CD8-positive, alpha-beta memory T cell (primary cell): ENCODE results near the gene KMT2E. TPM values are rescaled to one million over a fixed set of nuclear protein-coding genes. Genes with fewer than 3 reads are reported as not detected.

Experiments used
- CTCF ChIA-PET: fragments of 350-600 bp; sonication (Branson Sonifier 250); formaldehyde crosslinking; loops from one replicate; lab custom pipeline; 2021; ENCODE audit warnings: antibody characterized with exemption; lab: Charles Lee
- POLR2A ChIA-PET: fragments of 350-600 bp; sonication (Branson Sonifier 250); formaldehyde crosslinking; loops from one replicate; lab custom pipeline; 2021; ENCODE audit warnings: antibody characterized with exemption; lab: Charles Lee
- DNase-seq, 5 donors: peaks; one replicate each; pipeline versions ENCODE4 v3.0.0 to v3.0.0-alpha.2; 2020 to 2022; ENCODE audit warnings: mixed read lengths in 1 of 5
- H3K27ac ChIP-seq: one replicate; pipeline ENCODE4 v1.7.0; 2013; ENCODE audit warnings: low read depth, mild to moderate bottlenecking, low read length, moderate library complexity
- H3K27me3 ChIP-seq: 2 replicates; pipeline ENCODE4 v1.7.0; 2013; ENCODE audit warnings: low read length, mild to moderate bottlenecking; ENCODE audit not compliant: insufficient read depth, poor library complexity, severe bottlenecking
- H3K36me3 ChIP-seq: 2 replicates; pipeline ENCODE4 v1.7.0; 2013; ENCODE audit warnings: mild to moderate bottlenecking, low read length, moderate library complexity; ENCODE audit not compliant: insufficient read depth
- H3K4me1 ChIP-seq: 2 replicates; pipeline ENCODE4 v1.7.0; 2013; ENCODE audit warnings: mild to moderate bottlenecking, low read length, moderate library complexity; ENCODE audit not compliant: insufficient read depth
- H3K4me3 ChIP-seq: 2 replicates; pipeline ENCODE4 v1.7.0; 2013; ENCODE audit warnings: mild to moderate bottlenecking, low read length
- H3K9me3 ChIP-seq: 2 replicates; pipeline ENCODE4 v1.7.0; 2013; ENCODE audit warnings: mild to moderate bottlenecking, low read length
- H3K27ac Mint-ChIP-seq, 8 donors: one replicate each; pipeline ENCODE4 v1.8.0; 2020 to 2021; ENCODE audit warnings: mixed read lengths in 8 of 8, mild to moderate bottlenecking in 6 of 8, inconsistent platforms in 3 of 8, moderate library complexity in 3 of 8
- H3K27me3 Mint-ChIP-seq, 2 donors: one replicate each; pipeline ENCODE4 v1.8.0; 2020 to 2021; ENCODE audit warnings: mixed read lengths in 2 of 2, mild to moderate bottlenecking in 1 of 2, moderate library complexity in 1 of 2
- H3K36me3 Mint-ChIP-seq, 3 donors: one replicate each; pipeline ENCODE4 v1.8.0; 2020 to 2021; ENCODE audit warnings: mixed read lengths in 3 of 3, inconsistent platforms in 1 of 3, mild to moderate bottlenecking in 1 of 3
- H3K4me1 Mint-ChIP-seq, 3 donors: one replicate each; pipeline ENCODE4 v1.8.0; 2020 to 2021; ENCODE audit warnings: mixed read lengths in 3 of 3, inconsistent platforms in 1 of 3, mild to moderate bottlenecking in 1 of 3
- H3K4me3 Mint-ChIP-seq, 7 donors: one replicate each; pipeline ENCODE4 v1.8.0; 2020 to 2021; ENCODE audit warnings: mixed read lengths in 7 of 7, mild to moderate bottlenecking in 6 of 7, moderate library complexity in 4 of 7, inconsistent platforms in 2 of 7
- H3K9me3 Mint-ChIP-seq, 5 donors: one replicate each; pipeline ENCODE4 v1.8.0; 2020 to 2022; ENCODE audit warnings: mixed read lengths in 5 of 5, mild to moderate bottlenecking in 3 of 5, moderate library complexity in 2 of 5, inconsistent platforms in 1 of 5
- polyA plus RNA-seq: library from polyadenylated mRNA; unstranded; fragments of 300-500 nt; fragmentation: Illumina TruSeq; gene quantifications from one replicate; pipeline ENCODE4 v1.2.3, GENCODE V29; 2021
- total RNA-seq, 2 experiments: library from RNA; stranded (reverse); gene quantifications; one replicate each; pipeline ENCODE4 v1.2.3, GENCODE V29; 2021

KMT2E gene
- total and polyA plus RNA-seq, 3 experiments from 2014 or later, result 81.0 to 237 (median 87.5) TPM

DNA sequence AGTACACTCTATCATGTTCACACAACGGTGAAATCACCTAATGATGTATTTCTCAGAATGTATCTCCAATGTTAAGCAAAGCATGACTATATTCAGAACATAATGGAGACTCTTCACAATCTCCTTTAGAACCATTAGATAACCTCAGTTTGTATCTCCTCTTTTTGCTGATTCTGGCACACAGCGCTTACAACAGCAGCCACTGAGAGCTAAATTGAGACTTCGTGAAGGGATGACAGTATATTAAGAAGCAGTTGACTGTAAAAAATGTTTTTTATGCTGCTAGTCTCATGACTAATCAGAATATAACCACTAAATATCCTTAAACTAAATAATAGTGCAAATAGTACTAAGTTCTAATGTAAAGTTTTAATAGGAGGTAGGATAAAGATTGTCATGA, 46.9 kb downstream of the KMT2E start:
- DNase-seq, result no peak
- Histone ChIP-seq H3K4me1 (peaks cover 23% of the 10 kb centered on the region), H3K4me3 (no peak overlapping the region), H3K9me3 (no peaks in the 10 kb centered on the region), H3K27ac (no peak overlapping the region), H3K36me3 (peaks cover 11% of the 10 kb centered on the region), H3K27me3 (no peaks in the 10 kb centered on the region)
- ChIA-PET CTCF (interaction anchor here (1.1 kb wide), 1 partner anchor 21 kb away, joined by 3 read pairs; no protein-coding TSS in a partner anchor), POLR2A (no interaction called here)
- peaks cover 71 to 89% (median 89%) of the 10 kb centered on the region in 3 donors for H3K4me1 Mint-ChIP-seq
- H3K36me3 Mint-ChIP-seq, result peaks cover 0 to 80% (median 7%) of the 10 kb centered on the region in 3 donors
- H3K27ac Mint-ChIP-seq, result peak overlapping the region in 6 of 8 donors; percentile 10 to 64 (median 34)
- H3K9me3 Mint-ChIP-seq, result no peaks in the 10 kb centered on the region
- H3K4me3 Mint-ChIP-seq, result peak overlapping the region in 1 of 7 donors; percentile 9
- no peaks in the 10 kb centered on the region for H3K27me3 Mint-ChIP-seq

GRCh38 chr7:105065104-105065503, 51.1 kb downstream of the KMT2E start:
- Histone ChIP-seq H3K27ac (no peak overlapping the region), H3K4me3 (no peak overlapping the region), H3K4me1 (peaks cover 18% of the 10 kb centered on the region), H3K36me3 (peaks cover 24% of the 10 kb centered on the region), H3K9me3 (no peaks in the 10 kb centered on the region), H3K27me3 (no peaks in the 10 kb centered on the region)
- H3K36me3 Mint-ChIP-seq, result peaks cover 0 to 83% (median 9%) of the 10 kb centered on the region in 3 donors
- peak overlapping the region in 5 of 8 donors; percentile 21 to 72 (median 49) for H3K27ac Mint-ChIP-seq
- no peak overlapping the region for H3K4me3 Mint-ChIP-seq
- peaks cover 48 to 72% (median 64%) of the 10 kb centered on the region in 3 donors for H3K4me1 Mint-ChIP-seq
- DNase-seq, result no peak
- CTCF ChIA-PET, result no interaction called here
- no peaks in the 10 kb centered on the region for H3K9me3 Mint-ChIP-seq
- POLR2A ChIA-PET, result no interaction called here
- no peaks in the 10 kb centered on the region for H3K27me3 Mint-ChIP-seq

DNA sequence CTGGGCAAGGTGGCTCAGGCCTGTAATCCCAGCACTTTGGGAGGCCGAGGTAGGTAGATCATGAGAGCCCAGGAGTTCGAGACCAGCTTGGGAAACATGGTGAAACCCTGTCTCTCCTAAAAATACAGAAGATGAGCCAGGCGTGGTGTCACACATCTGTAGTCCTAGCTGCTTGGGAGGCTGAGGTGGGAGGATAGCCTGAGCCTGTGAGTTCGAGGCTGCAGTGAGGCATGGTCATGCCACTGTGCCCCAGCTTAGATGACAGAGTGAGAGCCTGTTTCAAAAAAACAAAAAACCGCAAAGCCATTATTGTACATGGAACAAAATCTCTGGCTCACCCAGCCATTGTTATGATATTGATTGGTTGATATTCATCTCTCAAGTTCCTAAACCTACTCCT, 53.7 kb downstream of the KMT2E start:
- H3K27ac Mint-ChIP-seq, result peak overlapping the region in 4 of 8 donors; percentile 41 to 70 (median 58)
- POLR2A ChIA-PET, result no interaction called here
- no peak overlapping the region for H3K27ac ChIP-seq
- peaks cover 28% of the 10 kb centered on the region for H3K36me3 ChIP-seq
- DNase-seq, result no peak
- peaks cover 0 to 82% (median 11%) of the 10 kb centered on the region in 3 donors for H3K36me3 Mint-ChIP-seq
- H3K4me3 Mint-ChIP-seq, result no peak overlapping the region
- H3K4me3 ChIP-seq, result no peak overlapping the region
- peaks cover 9% of the 10 kb centered on the region for H3K4me1 ChIP-seq
- H3K9me3 ChIP-seq, result no peaks in the 10 kb centered on the region
- CTCF ChIA-PET, result interaction anchor here (1.1 to 1.3 kb wide), 2 partner anchors 16 to 84 kb away, joined by 3 to 4 read pairs; no protein-coding TSS in a partner anchor
- H3K27me3 ChIP-seq, result no peaks in the 10 kb centered on the region
- H3K4me1 Mint-ChIP-seq, result peaks cover 27 to 55% (median 48%) of the 10 kb centered on the region in 3 donors
- no peaks in the 10 kb centered on the region for H3K9me3 Mint-ChIP-seq
- H3K27me3 Mint-ChIP-seq, result no peaks in the 10 kb centered on the region

DNA sequence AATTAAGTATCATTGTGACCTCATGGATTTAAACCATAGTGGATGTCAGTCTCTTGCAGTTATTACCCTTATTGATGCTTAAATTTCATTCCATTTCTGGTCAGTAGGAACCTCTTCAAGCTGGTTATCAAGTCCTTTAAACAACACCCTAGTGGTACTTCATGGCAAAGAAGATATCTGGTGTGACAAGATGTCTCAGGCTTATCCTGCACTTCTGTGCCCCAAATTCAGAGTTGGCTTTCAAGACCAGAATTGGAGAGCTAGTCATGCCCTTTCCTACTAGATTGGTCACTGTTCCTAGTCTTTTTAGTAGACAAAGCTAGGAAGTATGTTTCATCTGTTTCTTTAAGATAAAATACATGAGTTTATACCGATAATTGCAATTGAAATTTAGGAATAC, 54.9 kb downstream of the KMT2E start:
- ChIA-PET CTCF (interaction anchor here (1.1 to 1.3 kb wide), 3 partner anchors 17 to 87 kb away, joined by 3 to 4 read pairs (median 4); no protein-coding TSS in a partner anchor), POLR2A (no interaction called here)
- H3K27ac Mint-ChIP-seq, result peak overlapping the region in 3 of 8 donors; percentile 15 to 65 (median 30)
- Histone ChIP-seq H3K9me3 (no peaks in the 10 kb centered on the region), H3K36me3 (peaks cover 26% of the 10 kb centered on the region), H3K27ac (no peak overlapping the region), H3K4me1 (peaks cover 5% of the 10 kb centered on the region), H3K27me3 (no peaks in the 10 kb centered on the region), H3K4me3 (no peak overlapping the region)
- H3K27me3 Mint-ChIP-seq, result no peaks in the 10 kb centered on the region
- DNase-seq, result no peak
- H3K4me3 Mint-ChIP-seq, result no peak overlapping the region
- no peaks in the 10 kb centered on the region for H3K9me3 Mint-ChIP-seq
- H3K4me1 Mint-ChIP-seq, result peaks cover 18 to 43% (median 36%) of the 10 kb centered on the region in 3 donors
- peaks cover 0 to 79% (median 9%) of the 10 kb centered on the region in 3 donors for H3K36me3 Mint-ChIP-seq

DNA sequence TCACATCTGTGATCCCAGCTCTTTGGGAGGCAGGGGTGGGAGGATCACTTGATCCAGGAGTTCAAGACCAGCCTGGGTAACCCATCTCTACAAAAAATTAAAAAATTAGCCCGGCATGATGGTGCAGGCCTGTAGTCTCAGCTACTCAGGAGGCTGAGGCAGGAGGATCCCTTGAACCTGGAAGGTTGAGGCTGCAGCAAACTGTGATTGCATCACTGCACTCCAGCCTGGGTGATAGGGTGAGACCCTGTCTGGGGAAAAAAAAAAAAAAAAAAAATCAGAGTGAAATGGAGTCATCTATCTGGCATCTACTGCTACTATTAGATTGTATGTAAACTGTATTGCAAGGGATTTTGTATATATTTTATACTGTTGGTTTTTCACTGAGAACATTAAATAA, 59.1 kb downstream of the KMT2E start:
- Histone ChIP-seq H3K4me3 (no peak overlapping the region), H3K27me3 (no peaks in the 10 kb centered on the region), H3K9me3 (no peaks in the 10 kb centered on the region), H3K27ac (no peak overlapping the region), H3K4me1 (no peaks in the 10 kb centered on the region), H3K36me3 (peaks cover 54% of the 10 kb centered on the region)
- ChIA-PET CTCF (no interaction called here), POLR2A (interaction anchor here (0.7 kb wide), 1 partner anchor 78 kb away, joined by 8 read pairs; no protein-coding TSS in a partner anchor)
- Mint-ChIP-seq H3K9me3 (no peaks in the 10 kb centered on the region), H3K4me1 (peaks cover 10 to 31% (median 28%) of the 10 kb centered on the region in 3 donors), H3K27me3 (no peaks in the 10 kb centered on the region), H3K36me3 (peaks cover 7 to 86% (median 33%) of the 10 kb centered on the region in 3 donors), H3K27ac (peak overlapping the region in 2 of 8 donors; percentile 29 to 41), H3K4me3 (no peak overlapping the region)
- DNase-seq, result no peak

DNA sequence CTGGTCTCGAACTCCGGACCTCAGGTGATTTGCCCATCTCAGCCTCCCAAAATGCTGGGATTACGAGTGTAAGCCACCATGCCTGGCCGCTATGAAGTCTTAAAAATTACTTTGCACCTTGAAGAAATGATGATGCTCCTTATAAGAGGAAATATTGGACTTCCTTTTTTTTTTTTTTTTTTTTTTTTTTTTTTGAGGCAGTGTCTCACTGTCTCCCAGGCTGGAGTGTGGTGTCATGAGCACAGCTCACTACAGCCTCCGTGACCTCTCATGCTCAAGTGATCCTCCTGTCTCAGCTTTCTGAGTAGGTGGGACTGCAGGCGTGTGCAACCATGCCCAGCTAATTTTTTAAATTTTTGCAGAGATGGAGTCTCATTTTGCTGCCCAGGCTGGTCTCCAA, 65.3 kb downstream of the KMT2E start:
- ChIA-PET POLR2A (interaction anchor here (0.6 kb wide), 2 partner anchors 39 to 41 kb away, joined by 4 read pairs; no protein-coding TSS in a partner anchor), CTCF (interaction anchor here (1.9 kb wide), 1 partner anchor 98 kb away, joined by 6 read pairs; no protein-coding TSS in a partner anchor)
- Histone ChIP-seq H3K4me3 (no peak overlapping the region), H3K9me3 (no peaks in the 10 kb centered on the region), H3K36me3 (peaks cover 82% of the 10 kb centered on the region), H3K4me1 (no peaks in the 10 kb centered on the region), H3K27me3 (no peaks in the 10 kb centered on the region), H3K27ac (no peak overlapping the region)
- H3K27me3 Mint-ChIP-seq, result no peaks in the 10 kb centered on the region
- H3K36me3 Mint-ChIP-seq, result peaks cover 4 to 92% (median 39%) of the 10 kb centered on the region in 3 donors
- no peak overlapping the region for H3K4me3 Mint-ChIP-seq
- peaks cover 13 to 29% (median 24%) of the 10 kb centered on the region in 3 donors for H3K4me1 Mint-ChIP-seq
- H3K27ac Mint-ChIP-seq, result peak overlapping the region in 1 of 8 donors; percentile 54
- H3K9me3 Mint-ChIP-seq, result no peaks in the 10 kb centered on the region
- no peak for DNase-seq

GRCh38 chr7:105084581-105084980, 70.6 kb downstream of the KMT2E start:
- DNase-seq, result no peak
- H3K27me3 Mint-ChIP-seq, result no peaks in the 10 kb centered on the region
- peaks cover 0 to 81% (median 25%) of the 10 kb centered on the region in 3 donors for H3K36me3 Mint-ChIP-seq
- H3K36me3 ChIP-seq, result peaks cover 51% of the 10 kb centered on the region
- no peak overlapping the region for H3K4me3 Mint-ChIP-seq
- no peak overlapping the region for H3K27ac ChIP-seq
- no peaks in the 10 kb centered on the region for H3K27me3 ChIP-seq
- no peaks in the 10 kb centered on the region for H3K9me3 Mint-ChIP-seq
- H3K9me3 ChIP-seq, result no peaks in the 10 kb centered on the region
- CTCF ChIA-PET, result no interaction called here
- H3K4me1 ChIP-seq, result no peaks in the 10 kb centered on the region
- H3K4me1 Mint-ChIP-seq, result peaks cover 22 to 44% (median 25%) of the 10 kb centered on the region in 3 donors
- peak overlapping the region in 1 of 8 donors; percentile 12 for H3K27ac Mint-ChIP-seq
- POLR2A ChIA-PET, result no interaction called here
- H3K4me3 ChIP-seq, result no peak overlapping the region

DNA sequence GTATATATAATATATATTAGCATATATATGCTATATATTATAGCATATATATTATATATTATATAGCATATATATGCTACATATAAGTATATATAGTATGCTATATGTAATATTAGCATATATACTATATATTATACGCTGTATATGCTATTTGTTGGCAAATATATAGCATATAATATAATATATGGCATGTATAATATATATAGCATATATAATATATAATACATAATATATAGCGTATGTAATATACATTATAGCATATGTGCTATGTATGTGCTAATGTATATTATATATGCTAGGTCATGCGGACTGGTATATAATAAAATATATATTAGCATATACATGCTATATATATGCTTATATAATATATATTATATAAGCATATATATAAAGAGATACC, 72.8 kb downstream of the KMT2E start:
- H3K36me3 Mint-ChIP-seq, result peaks cover 3 to 77% (median 32%) of the 10 kb centered on the region in 3 donors
- H3K4me1 ChIP-seq, result no peaks in the 10 kb centered on the region
- H3K27ac Mint-ChIP-seq, result no peak overlapping the region
- H3K4me3 Mint-ChIP-seq, result no peak overlapping the region
- CTCF ChIA-PET, result interaction anchor here (2.1 kb wide), 1 partner anchor 106 kb away, joined by 7 read pairs; no protein-coding TSS in a partner anchor
- H3K4me3 ChIP-seq, result no peak overlapping the region
- peaks cover 49% of the 10 kb centered on the region for H3K36me3 ChIP-seq
- H3K9me3 ChIP-seq, result no peaks in the 10 kb centered on the region
- DNase-seq, result no peak
- H3K4me1 Mint-ChIP-seq, result peaks cover 30 to 49% (median 34%) of the 10 kb centered on the region in 3 donors
- no peaks in the 10 kb centered on the region for H3K27me3 Mint-ChIP-seq
- no peaks in the 10 kb centered on the region for H3K9me3 Mint-ChIP-seq
- no peak overlapping the region for H3K27ac ChIP-seq
- H3K27me3 ChIP-seq, result no peaks in the 10 kb centered on the region
- POLR2A ChIA-PET, result interaction anchor here (0.5 kb wide), 1 partner anchor 9 kb away, joined by 3 read pairs; no protein-coding TSS in a partner anchor
